ENCODE results near the gene DOCK3. TPM values are rescaled to one million over a fixed set of nuclear protein-coding genes. Genes with fewer than 3 reads are reported as not detected.

The DOCK3 gene
- total RNA-seq, 1 donor from 2014 or later = 0.52 TPM

DNA sequence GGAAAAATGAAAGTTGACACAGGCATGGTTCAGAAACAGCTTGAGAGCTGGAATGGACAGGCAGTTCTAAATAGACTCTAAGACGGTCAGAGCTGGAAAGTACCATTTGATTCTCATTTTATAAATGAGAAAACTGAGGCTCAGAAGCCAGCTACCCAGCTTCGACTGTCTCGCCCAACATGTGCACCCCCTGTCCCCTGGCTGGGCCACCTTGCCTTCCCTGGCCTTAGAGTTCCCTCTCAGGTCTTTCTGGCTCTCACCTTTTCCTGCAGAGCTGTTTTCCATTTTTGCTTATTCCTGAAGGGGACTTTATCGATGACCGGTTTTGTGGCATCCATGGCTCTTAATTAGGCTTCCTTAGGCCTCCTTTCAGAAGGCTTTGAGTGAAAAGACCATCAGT is 17.3 kb upstream of the DOCK3 start:
- TF ChIP-seq, protein P1, sequence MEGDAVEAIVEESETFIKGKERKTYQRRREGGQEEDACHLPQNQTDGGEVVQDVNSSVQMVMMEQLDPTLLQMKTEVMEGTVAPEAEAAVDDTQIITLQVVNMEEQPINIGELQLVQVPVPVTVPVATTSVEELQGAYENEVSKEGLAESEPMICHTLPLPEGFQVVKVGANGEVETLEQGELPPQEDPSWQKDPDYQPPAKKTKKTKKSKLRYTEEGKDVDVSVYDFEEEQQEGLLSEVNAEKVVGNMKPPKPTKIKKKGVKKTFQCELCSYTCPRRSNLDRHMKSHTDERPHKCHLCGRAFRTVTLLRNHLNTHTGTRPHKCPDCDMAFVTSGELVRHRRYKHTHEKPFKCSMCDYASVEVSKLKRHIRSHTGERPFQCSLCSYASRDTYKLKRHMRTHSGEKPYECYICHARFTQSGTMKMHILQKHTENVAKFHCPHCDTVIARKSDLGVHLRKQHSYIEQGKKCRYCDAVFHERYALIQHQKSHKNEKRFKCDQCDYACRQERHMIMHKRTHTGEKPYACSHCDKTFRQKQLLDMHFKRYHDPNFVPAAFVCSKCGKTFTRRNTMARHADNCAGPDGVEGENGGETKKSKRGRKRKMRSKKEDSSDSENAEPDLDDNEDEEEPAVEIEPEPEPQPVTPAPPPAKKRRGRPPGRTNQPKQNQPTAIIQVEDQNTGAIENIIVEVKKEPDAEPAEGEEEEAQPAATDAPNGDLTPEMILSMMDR (conservative IDR thresholded peaks at IDR 0.05; ENCODE audit: low read depth, low read length) = no peak
- no peak for DNase-seq (ENCODE audit: low read depth)
- no peak overlapping the region for H3K4me3 ChIP-seq (ENCODE audit: low read depth, low read length)

GRCh38 chr3:50657816-50658215 is 16.9 kb upstream of the DOCK3 start:
- DNase-seq (ENCODE audit: low read depth) = no peak
- H3K4me3 ChIP-seq (ENCODE audit: low read depth, low read length) = no peak overlapping the region
- TF ChIP-seq, protein P1 (conservative IDR thresholded peaks at IDR 0.05; ENCODE audit: low read depth, low read length) = no peak

GRCh38 chr3:50658416-50658815 is 16.3 kb upstream of the DOCK3 start:
- TF ChIP-seq, protein P1 (conservative IDR thresholded peaks at IDR 0.05; ENCODE audit: low read depth, low read length) = no peak
- DNase-seq (ENCODE audit: low read depth) = no peak
- H3K4me3 ChIP-seq (ENCODE audit: low read depth, low read length) = no peak overlapping the region

DNA sequence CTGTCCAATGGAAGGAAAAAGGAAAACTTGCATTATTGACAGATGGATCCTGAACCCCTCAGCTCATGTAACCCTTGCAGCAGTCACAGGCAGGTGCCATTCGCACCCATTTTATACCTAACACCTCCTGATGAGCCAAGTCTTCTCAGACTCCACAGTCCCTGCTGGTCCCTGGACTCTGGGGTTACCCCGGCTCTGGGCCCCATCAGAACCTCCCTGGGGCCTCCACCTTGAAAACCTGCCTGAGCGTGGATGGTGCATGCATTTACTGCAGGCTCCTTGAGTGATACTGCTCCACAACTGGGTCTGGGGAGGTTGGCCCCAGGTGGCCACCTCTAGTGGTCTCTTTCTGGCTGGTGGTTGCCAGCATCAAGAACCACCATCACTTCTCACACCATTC is 15.9 kb upstream of the DOCK3 start:
- DNase-seq (ENCODE audit: low read depth) = no peak
- TF ChIP-seq, protein P1 (conservative IDR thresholded peaks at IDR 0.05; ENCODE audit: low read depth, low read length) = no peak
- no peak overlapping the region for H3K4me3 ChIP-seq (ENCODE audit: low read depth, low read length)

DNA sequence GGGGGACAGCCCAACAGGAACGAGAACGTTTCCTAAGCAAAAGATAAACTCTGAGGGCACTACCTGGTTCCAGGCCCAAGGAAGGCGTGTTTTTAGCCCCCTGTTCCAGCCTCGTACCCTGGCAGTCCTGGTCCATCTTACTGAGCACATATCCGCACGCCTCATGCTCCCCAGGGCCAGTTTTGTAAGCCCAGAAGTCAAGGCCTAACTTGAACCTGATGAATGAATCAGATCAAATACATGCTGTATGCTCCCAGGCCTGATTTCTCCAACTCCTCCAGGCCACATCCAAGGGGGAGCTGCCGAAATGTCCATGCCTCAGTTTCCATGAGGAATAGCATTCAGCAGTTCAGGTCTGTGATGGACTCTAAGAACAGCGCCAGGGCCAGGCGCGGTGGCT is 14.3 kb upstream of the DOCK3 start:
- no peak overlapping the region for H3K4me3 ChIP-seq (ENCODE audit: low read depth, low read length)
- no peak for DNase-seq (ENCODE audit: low read depth)
- TF ChIP-seq, protein P1 (conservative IDR thresholded peaks at IDR 0.05; ENCODE audit: low read depth, low read length) = no peak

- DNase-seq (ENCODE audit: low read depth) = no peak
- H3K4me3 ChIP-seq (ENCODE audit: low read depth, low read length) = no peak overlapping the region
- TF ChIP-seq, protein P1 (conservative IDR thresholded peaks at IDR 0.05; ENCODE audit: low read depth, low read length) = no peak
Measured at GRCh38 chr3:50661321-50661837, 13.3 kb upstream of the DOCK3 start.

DNA sequence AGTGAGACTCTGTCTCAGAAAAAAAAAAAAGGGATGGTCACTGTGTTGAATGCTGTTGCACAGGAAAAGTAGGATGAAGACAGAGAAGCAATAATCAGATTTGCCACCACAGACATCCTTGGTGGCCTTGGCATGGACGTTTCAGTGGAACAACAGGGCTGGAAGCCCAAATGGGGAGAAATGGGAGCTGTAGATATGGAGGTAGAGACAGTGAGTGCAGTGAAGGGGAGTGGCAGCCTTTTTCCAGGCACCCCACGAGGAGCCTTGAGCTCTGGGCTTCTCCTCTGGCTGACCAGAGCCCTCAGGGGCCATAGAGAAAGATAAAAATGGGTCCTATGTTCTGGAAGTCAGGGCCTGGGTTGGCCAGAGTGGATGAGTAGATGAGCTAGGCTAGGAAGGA is 12.3 kb upstream of the DOCK3 start:
- no peak overlapping the region for H3K4me3 ChIP-seq (ENCODE audit: low read depth, low read length)
- no peak for DNase-seq (ENCODE audit: low read depth)
- TF ChIP-seq, protein P1 (conservative IDR thresholded peaks at IDR 0.05; ENCODE audit: low read depth, low read length) = no peak

Data from epithelial cell of proximal tubule (primary cell).